Measurements from ENCODE around the gene FAM53B.

The FAM53B gene

GRCh38 chr10:124705381-124705740 is 38.8 kb downstream of the FAM53B start:
- no peaks in the 10 kb centered on the region for H3K9me3 Mint-ChIP-seq
- intact Hi-C loops (cut with micrococcal nuclease): no loop called here
- H3K4me3 Mint-ChIP-seq: no peak overlapping the region
- H3K36me3 Mint-ChIP-seq (ENCODE audit: low read depth): peaks cover 47% of the 10 kb centered on the region
- H3K27me3 Mint-ChIP-seq: no peaks in the 10 kb centered on the region
- H3K27ac Mint-ChIP-seq: peak overlapping the region; percentile 97
- H3K4me1 Mint-ChIP-seq (ENCODE audit: low read depth): peaks cover 98% of the 10 kb centered on the region

- intact Hi-C loops (cut with micrococcal nuclease): loop anchor here (5.0 kb wide), 1 partner anchor 38 kb away; the partner anchor contains the start of gene FAM53B
- Mint-ChIP-seq H3K4me1 (ENCODE audit: low read depth) (peaks cover 98% of the 10 kb centered on the region), H3K36me3 (ENCODE audit: low read depth) (peaks cover 54% of the 10 kb centered on the region), H3K27ac (peak overlapping the region; percentile 97), H3K9me3 (no peaks in the 10 kb centered on the region), H3K4me3 (no peak overlapping the region), H3K27me3 (no peaks in the 10 kb centered on the region)
These were observed 39.5 kb downstream of the FAM53B start for GRCh38 chr10:124704428-124705380.

- H3K27me3 Mint-ChIP-seq: no peaks in the 10 kb centered on the region
- H3K36me3 Mint-ChIP-seq (ENCODE audit: low read depth): peaks cover 62% of the 10 kb centered on the region
- intact Hi-C loops (cut with micrococcal nuclease): loop anchor here (5.0 kb wide), 1 partner anchor 38 kb away; the partner anchor contains the start of gene FAM53B
- H3K4me1 Mint-ChIP-seq (ENCODE audit: low read depth): peaks cover 98% of the 10 kb centered on the region
- H3K27ac Mint-ChIP-seq: peak overlapping the region; percentile 97
- H3K9me3 Mint-ChIP-seq: no peaks in the 10 kb centered on the region
- no peak overlapping the region for H3K4me3 Mint-ChIP-seq
These were observed 40.3 kb downstream of the FAM53B start for GRCh38 chr10:124703778-124704427.

- Mint-ChIP-seq H3K4me3 (no peak overlapping the region), H3K27me3 (no peaks in the 10 kb centered on the region), H3K36me3 (ENCODE audit: low read depth) (peaks cover 67% of the 10 kb centered on the region), H3K9me3 (no peaks in the 10 kb centered on the region), H3K27ac (peak overlapping the region; percentile 97), H3K4me1 (ENCODE audit: low read depth) (peaks cover 98% of the 10 kb centered on the region)
- intact Hi-C loops (cut with micrococcal nuclease): loop anchor here (5.0 kb wide), 1 partner anchor 39 kb away; the partner anchor contains the start of gene FAM53B
These were observed 40.8 kb downstream of the FAM53B start for GRCh38 chr10:124703372-124703771.

GRCh38 chr10:124701881-124702656 is 42.1 kb downstream of the FAM53B start:
- H3K4me3 Mint-ChIP-seq: peak overlapping the region; percentile 18
- intact Hi-C loops (cut with micrococcal nuclease): loop anchor here (2.0 to 5.0 kb wide), 2 partner anchors 15 to 40 kb away; partner anchors contain the start of gene FAM53B

GRCh38 chr10:124701435-124701834 is 42.7 kb downstream of the FAM53B start:
- H3K36me3 Mint-ChIP-seq (ENCODE audit: low read depth): peaks cover 79% of the 10 kb centered on the region
- H3K4me3 Mint-ChIP-seq: peak overlapping the region; percentile 7
- no peaks in the 10 kb centered on the region for H3K9me3 Mint-ChIP-seq
- intact Hi-C loops (cut with micrococcal nuclease): loop anchor here (2.0 to 5.0 kb wide), 2 partner anchors 15 to 41 kb away; partner anchors contain the start of gene FAM53B
- peaks cover 99% of the 10 kb centered on the region for H3K4me1 Mint-ChIP-seq (ENCODE audit: low read depth)
- no peaks in the 10 kb centered on the region for H3K27me3 Mint-ChIP-seq
- H3K27ac Mint-ChIP-seq: peak overlapping the region; percentile 97

More at GRCh38 chr10:124701881-124702656, 42.1 kb downstream of the FAM53B start:
- Mint-ChIP-seq H3K36me3 (ENCODE audit: low read depth) (peaks cover 77% of the 10 kb centered on the region), H3K27ac (peak overlapping the region; percentile 97), H3K27me3 (no peaks in the 10 kb centered on the region), H3K9me3 (no peaks in the 10 kb centered on the region), H3K4me1 (ENCODE audit: low read depth) (peaks cover 99% of the 10 kb centered on the region)

GRCh38 chr10:124701038-124701365 is 43.2 kb downstream of the FAM53B start:
- Mint-ChIP-seq H3K27ac (peak overlapping the region; percentile 97), H3K9me3 (no peaks in the 10 kb centered on the region), H3K36me3 (ENCODE audit: low read depth) (peaks cover 79% of the 10 kb centered on the region), H3K27me3 (no peaks in the 10 kb centered on the region), H3K4me1 (ENCODE audit: low read depth) (peaks cover 98% of the 10 kb centered on the region), H3K4me3 (peak overlapping the region; percentile 7)
- intact Hi-C loops (cut with micrococcal nuclease): loop anchor here (2.0 to 5.0 kb wide), 2 partner anchors 14 to 41 kb away; partner anchors contain the start of gene FAM53B

- peak overlapping the region; percentile 97 for H3K27ac Mint-ChIP-seq
- H3K36me3 Mint-ChIP-seq (ENCODE audit: low read depth): peaks cover 79% of the 10 kb centered on the region
- H3K27me3 Mint-ChIP-seq: no peaks in the 10 kb centered on the region
- H3K4me1 Mint-ChIP-seq (ENCODE audit: low read depth): peaks cover 94% of the 10 kb centered on the region
- H3K4me3 Mint-ChIP-seq: peak overlapping the region; percentile 26
- no peaks in the 10 kb centered on the region for H3K9me3 Mint-ChIP-seq
- intact Hi-C loops (cut with micrococcal nuclease): loop anchor here (2.0 to 5.0 kb wide), 2 partner anchors 14 to 42 kb away; partner anchors contain the start of gene FAM53B
These were observed 43.7 kb downstream of the FAM53B start for GRCh38 chr10:124700293-124701037.

GRCh38 chr10:124699471-124700292 is 44.5 kb downstream of the FAM53B start:
- peaks cover 79% of the 10 kb centered on the region for H3K36me3 Mint-ChIP-seq (ENCODE audit: low read depth)
- H3K4me3 Mint-ChIP-seq: peak overlapping the region; percentile 26
- no peaks in the 10 kb centered on the region for H3K9me3 Mint-ChIP-seq
- H3K27me3 Mint-ChIP-seq: no peaks in the 10 kb centered on the region
- peaks cover 86% of the 10 kb centered on the region for H3K4me1 Mint-ChIP-seq (ENCODE audit: low read depth)
- intact Hi-C loops (cut with micrococcal nuclease): loop anchor here (2.0 to 5.0 kb wide), 2 partner anchors 13 to 43 kb away; partner anchors contain the start of gene FAM53B
- H3K27ac Mint-ChIP-seq: peak overlapping the region; percentile 97

GRCh38 chr10:124698545-124699469 is 45.4 kb downstream of the FAM53B start:
- Mint-ChIP-seq H3K27ac (peak overlapping the region; percentile 97), H3K4me1 (ENCODE audit: low read depth) (peaks cover 77% of the 10 kb centered on the region), H3K27me3 (no peaks in the 10 kb centered on the region), H3K36me3 (ENCODE audit: low read depth) (peaks cover 79% of the 10 kb centered on the region), H3K4me3 (no peak overlapping the region), H3K9me3 (no peaks in the 10 kb centered on the region)
- intact Hi-C loops (cut with micrococcal nuclease): no loop called here

- intact Hi-C loops (cut with micrococcal nuclease): no loop called here
- no peak overlapping the region for H3K4me3 Mint-ChIP-seq
- peaks cover 79% of the 10 kb centered on the region for H3K36me3 Mint-ChIP-seq (ENCODE audit: low read depth)
- no peaks in the 10 kb centered on the region for H3K27me3 Mint-ChIP-seq
- peaks cover 69% of the 10 kb centered on the region for H3K4me1 Mint-ChIP-seq (ENCODE audit: low read depth)
- no peaks in the 10 kb centered on the region for H3K9me3 Mint-ChIP-seq
- H3K27ac Mint-ChIP-seq: peak overlapping the region; percentile 97
These were observed 46.2 kb downstream of the FAM53B start for GRCh38 chr10:124697837-124698544.

All from dendritic cell treated with granulocyte-macrophage colony-stimulating factor and Interleukin-4, amounts not matched to agents 40 ng/mL and 50 ng/mL, for 4 days (primary cell).